Islet of Langerhans (tissue), 1 donor: Measurements from ENCODE around the gene CD4.
"Not testable (repeated sequence)": the region's sequence is repeated elsewhere in the genome, so short reads cannot be mapped to it uniquely, and the experiment has no call there.

Experiments used
- FAIRE-seq: peaks from one replicate; lab custom pipeline; 2011; peaks lifted over from hg19 to GRCh38; lab: Jason Lieb, UNC

The CD4 gene

DNA sequence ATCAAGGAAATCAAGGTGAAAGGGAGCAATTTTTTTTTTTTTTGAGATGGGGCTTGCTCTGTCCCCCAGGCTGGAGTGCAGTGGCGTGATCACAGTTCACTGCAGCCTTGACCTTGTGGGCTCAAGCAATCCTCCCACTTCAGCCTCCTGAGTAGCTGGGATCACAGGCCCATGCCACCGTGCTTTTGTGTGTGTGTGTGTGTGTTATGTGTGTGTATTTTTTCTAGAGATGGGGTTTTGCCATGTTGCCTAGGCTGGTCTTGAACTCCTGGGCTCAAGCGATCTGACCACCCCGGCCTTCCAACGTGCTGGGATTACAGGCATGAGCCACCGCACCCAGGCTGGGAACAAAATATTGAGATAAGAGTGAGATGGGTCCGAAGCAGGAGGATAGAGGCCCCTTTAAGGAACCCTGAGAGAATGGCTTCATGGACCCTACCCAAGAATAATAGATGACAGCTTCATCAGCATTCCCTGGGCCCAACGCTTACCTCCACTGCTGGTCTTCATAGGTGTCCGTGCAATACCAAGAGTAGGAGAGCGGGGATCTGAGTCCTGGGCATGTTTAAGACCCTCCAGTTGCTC, 60.7 kb downstream of the CD4 start:
- FAIRE-seq = no peak

GRCh38 chr12:6850796-6851152, 61.4 kb downstream of the CD4 start:
- FAIRE-seq = no peak

- FAIRE-seq = peak; percentile 90
These were observed 62.0 kb downstream of the CD4 start, which contains the start of gene CDCA3 for GRCh38 chr12:6851153-6851920. CDCA3 (minus strand) TSS chr12:6851286; CDS start chr12:6850952, 334 bp downstream.

DNA sequence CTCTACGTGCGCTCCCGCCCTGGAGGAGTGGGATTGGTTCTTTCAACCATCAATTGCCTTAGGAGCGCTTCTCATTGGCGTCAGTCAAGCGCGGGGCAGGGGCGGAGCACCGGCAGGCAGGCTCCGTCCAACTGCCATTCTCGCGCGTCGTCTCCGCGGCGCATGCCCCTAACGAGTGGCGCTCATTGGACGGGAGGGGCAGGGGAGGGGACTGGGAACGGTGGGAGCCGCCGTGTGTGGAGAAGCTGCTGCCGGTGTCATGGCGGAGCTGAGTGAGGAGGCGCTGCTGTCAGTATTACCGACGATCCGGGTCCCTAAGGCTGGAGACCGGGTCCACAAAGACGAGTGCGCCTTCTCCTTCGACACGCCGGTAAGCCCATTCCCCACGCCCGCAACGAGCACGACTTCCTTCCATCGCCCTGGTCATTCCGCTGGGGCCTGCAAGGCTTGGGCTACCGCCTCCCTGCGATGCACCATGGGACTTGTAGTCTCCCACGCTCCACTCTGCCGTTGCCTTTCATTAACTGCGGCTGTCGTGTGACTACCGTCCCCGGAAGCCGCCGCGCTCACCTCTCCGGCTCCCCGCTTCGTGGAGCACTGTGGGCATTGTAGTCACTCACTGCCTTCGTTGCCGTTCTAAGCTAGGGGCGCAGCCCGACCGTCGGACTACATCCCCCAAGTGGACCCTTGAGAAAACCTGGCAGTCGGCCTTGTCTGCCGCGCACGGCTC, 62.8 kb downstream of the CD4 start, which contains the start of gene USP5:
USP5 (plus strand) TSS at position 230 of the 730 bp plus-strand sequence; CDS start at position 260, 30 bp downstream.
- FAIRE-seq = no peak

GRCh38 chr12:6852651-6853354, 63.5 kb downstream of the CD4 start:
- no peak for FAIRE-seq

DNA sequence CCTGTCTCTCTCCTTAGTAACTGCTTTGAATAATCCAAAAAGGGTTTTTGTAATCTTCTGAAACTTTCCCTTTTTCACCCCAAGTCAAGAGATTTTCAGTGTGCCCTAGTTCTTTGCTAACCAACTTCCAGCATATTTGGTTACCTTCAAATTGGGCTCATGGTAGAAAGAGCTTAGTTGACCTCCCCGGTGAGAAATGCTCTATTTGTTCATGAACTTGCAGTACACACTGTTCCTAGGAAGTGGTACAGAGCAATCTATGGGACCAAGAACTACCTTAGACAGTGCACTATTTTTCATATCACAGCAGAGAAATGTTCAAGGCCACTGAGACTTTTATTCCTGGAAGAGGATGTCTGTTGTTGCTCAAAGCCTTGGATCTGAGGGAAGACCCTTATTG, 64.3 kb downstream of the CD4 start:
- no peak for FAIRE-seq

- no peak for FAIRE-seq
These were observed 64.7 kb downstream of the CD4 start for GRCh38 chr12:6854036-6854435.

GRCh38 chr12:6855322-6855721, 66.0 kb downstream of the CD4 start:
- FAIRE-seq = no peak

DNA sequence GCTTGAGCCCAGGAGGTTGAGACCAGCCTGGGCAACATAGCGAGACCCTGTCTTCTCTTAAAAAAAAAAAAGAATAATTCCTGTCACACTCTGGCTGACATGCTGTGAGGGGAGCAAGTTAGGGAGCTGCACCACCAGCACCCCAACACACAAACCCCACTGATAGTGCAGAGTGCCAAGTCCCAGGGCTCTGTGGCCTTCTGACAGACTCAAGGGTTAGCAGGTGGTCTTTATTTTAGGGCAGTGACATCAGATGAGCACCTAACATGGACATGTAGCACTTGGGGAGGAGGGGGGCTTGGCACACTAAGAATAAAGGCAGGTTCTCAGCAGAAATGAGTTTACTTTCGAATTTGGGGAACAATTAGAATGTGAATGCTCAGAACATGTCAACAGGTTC, 69.5 kb downstream of the CD4 start:
- no peak for FAIRE-seq

DNA sequence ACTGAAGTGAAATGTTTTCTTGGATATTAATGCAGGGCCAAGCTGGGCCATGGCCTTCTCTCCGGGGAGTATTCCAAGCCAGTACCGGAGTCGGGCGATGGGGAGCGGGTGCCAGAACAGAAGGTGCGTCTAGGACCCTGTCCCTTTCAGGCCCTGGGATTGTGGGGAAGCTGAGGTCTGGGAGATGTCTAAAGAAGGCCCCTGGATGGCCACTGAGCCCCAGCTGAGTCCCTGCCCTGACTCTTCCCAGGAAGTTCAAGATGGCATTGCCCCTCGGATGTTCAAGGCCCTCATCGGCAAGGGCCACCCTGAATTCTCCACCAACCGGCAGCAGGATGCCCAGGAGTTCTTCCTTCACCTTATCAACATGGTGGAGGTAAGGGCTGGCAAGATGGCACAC, 70.8 kb downstream of the CD4 start:
- no peak for FAIRE-seq

DNA sequence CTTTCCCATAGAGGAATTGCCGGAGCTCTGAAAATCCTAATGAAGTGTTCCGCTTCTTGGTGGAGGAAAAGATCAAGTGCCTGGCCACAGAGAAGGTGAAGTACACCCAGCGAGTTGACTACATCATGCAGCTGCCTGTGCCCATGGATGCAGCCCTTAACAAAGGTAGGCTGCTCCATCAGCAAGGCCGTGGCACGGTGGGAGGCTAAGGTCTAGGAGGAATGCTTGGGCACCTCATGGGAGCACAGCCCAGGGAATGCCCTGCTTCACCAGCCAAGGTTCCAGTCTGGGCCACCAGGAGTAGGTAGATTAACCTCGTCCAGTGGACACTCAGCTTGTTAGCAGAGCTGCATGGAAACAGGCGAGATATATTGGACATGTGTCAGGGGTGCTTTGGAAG, 71.6 kb downstream of the CD4 start:
- no peak for FAIRE-seq

DNA sequence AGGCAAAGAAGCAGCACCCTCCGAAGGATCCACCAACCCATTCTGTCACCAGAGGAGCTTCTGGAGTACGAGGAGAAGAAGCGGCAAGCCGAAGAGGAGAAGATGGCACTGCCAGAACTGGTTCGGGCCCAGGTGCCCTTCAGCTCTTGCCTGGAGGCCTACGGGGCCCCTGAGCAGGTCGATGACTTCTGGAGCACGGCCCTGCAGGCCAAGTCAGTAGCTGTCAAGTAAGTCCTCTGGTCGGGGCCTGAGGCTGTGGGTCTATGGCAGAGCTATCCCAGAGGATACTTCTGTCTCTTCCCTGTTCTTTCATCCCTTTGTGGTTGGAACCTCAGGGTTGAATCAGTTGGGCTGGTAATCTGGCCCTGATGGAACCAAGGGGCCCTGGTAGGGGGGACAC, 72.1 kb downstream of the CD4 start:
- no peak for FAIRE-seq

DNA sequence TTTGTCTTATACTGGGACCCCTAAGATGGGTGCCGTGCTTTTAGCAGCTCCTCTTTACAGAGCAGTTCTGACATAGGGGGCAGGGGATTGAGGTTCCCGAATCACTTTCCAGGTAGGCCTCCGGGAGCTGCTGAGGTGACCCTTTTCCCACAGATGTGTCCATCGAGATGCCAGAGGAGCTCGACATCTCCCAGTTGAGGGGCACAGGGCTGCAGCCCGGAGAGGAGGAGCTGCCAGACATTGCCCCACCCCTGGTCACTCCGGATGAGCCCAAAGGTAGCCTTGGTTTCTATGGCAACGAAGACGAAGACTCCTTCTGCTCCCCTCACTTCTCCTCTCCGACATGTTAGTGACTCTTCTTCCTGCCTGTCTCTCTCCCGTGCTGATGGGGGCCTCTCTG, 73.7 kb downstream of the CD4 start:
- FAIRE-seq = no peak

- FAIRE-seq = no peak
These were observed 74.4 kb downstream of the CD4 start for GRCh38 chr12:6863586-6864321.

DNA sequence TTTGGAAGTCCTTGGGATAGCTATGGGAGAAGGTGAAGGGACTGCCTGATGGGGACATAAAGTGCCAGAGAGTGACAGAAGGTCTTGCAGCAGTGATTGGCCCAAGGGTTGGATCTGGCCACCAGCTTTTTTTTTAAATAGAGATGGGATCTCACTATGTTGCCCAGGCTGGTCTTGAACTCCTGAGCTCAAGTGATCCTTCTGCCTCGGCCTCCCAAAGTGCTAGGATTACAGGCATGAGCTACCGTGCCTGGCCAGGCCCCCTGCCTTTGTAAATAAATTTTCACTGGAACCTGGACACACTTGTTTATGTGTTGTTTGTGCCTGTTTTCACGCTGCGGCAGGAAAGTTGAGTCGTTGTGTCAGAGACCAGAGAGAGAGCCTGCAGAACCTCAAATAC, 76.0 kb downstream of the CD4 start:
- FAIRE-seq = not testable (repeated sequence)

DNA sequence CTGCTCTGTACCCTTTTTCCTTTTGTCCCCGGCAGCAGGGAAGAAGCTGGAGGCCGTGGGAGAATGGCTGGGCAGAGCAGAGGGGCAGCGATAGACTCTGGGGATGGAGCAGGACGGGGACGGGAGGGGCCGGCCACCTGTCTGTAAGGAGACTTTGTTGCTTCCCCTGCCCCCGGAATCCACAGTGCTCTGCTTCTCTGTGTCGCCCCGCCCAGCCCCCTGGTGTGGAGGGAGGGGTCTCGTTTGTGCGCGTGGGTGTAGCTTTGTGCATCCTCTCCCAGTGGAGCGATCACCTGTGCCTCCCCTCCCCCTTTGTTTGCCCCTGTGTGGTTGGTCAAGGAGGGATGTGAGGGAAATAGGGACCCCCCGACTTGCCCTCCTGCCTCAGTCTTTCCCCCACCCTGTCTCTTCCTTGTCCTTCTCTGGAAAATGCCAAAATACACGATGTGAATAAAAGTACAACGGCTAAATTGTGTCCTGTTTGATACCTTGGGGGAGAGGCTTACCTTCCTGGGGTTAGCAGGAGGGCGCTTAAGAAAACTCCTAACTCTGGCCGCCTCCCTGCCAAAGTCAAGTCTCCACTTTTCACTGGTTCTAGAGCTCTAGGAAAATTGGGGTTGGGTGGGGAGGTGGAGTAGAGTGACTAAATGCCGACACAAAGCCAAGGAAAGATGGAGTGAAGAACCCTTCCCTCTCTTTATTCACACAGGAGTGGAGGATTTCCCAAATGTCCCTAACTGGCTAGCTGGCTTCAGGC, 77.0 kb downstream of the CD4 start:
- no peak for FAIRE-seq

- FAIRE-seq = no peak
These were observed 77.6 kb downstream of the CD4 start for GRCh38 chr12:6866920-6867412.

DNA sequence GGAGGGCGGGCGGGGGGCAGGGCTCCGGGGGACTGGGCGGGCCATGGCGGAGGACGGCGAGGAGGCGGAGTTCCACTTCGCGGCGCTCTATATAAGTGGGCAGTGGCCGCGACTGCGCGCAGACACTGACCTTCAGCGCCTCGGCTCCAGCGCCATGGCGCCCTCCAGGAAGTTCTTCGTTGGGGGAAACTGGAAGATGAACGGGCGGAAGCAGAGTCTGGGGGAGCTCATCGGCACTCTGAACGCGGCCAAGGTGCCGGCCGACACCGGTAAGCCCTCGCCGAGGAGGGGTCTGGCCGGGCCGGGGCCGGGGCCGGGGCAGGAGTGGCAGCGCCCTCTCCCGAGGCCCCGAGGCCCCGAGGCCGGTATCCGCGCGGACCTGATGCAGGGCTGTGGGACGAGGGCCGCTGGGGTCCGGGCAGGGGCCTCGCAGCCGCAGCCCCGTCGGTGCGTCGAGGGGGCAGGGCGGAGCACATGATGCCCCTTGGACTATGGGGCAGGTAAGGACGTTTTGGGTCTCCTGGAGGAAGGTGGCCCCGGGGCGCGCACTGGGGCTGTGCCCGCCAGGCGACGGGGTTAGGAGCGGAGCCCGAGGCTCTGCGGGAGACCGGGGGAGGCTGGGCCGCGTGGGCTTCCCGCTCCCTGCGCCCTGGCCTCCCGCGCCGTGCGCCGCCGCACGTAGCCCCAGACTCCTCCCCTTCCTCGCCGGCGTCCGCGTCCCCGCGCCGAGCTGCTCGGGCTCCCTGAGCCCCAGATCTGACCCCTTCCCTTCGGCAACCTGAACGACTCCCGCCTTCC, 78.3 kb downstream of the CD4 start, which contains the start of gene TPI1:
TPI1 (plus strand) TSS at position 119 of the 798 bp plus-strand sequence; CDS start at position 155, 36 bp downstream.
- no peak for FAIRE-seq

GRCh38 chr12:6868211-6869048, 79.1 kb downstream of the CD4 start:
- no peak for FAIRE-seq
